Measurements from ENCODE around the gene COL9A3.
A peak's percentile ranks its signal among the peaks of the same experiment; 100 is the strongest.

Gene COL9A3

DNA sequence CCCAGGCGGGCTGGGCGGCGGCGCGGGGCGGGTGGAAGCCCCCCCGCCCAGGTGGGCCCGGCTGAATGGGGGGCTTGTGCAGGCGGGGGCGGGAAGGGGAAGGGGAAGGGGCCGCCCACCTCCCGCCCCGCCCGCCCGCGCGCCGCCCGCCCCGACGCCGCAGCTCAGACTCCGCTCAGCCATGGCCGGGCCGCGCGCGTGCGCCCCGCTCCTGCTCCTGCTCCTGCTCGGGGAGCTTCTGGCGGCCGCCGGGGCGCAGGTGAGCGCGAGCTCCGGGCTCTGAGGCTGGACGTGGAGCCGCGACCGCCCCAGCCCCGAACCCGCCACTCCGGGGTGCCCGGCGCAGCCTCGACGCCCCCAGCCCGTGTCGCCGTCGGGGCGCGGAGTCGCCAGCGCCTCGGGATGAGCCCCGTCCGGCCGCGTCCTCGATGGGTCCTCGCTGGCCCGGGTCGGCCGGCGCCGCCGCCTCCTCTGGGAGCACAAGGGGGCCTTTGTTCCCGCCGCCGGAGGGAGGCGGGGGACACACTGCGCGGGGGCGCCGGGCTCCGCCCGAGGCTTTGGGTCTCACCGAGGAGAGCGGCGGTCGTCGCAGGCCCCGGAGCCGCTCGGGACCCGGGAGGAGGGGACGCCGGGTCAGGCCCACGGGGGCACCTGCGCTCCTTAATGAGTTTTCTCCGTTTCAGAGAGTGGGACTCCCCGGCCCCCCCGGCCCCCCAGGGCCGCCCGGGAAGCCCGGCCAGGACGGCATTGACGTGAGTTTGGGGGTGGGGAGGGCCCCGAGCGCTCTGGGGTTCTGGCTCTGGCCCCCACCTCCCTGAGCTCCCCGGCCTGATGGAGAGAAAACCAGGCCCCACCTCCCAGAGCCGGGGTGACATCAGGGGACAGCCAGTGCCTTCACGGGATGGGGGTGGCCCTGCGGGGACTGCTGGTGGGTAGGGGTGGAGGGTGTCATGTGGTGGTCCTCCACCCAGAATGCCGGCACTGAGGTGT, at the start of gene COL9A3:
Gene COL9A3 (plus strand): TSS at position 167 of the 990 bp plus-strand sequence. CDS start 15 bp downstream, at position 182.
- DNase-seq: no peak

DNA sequence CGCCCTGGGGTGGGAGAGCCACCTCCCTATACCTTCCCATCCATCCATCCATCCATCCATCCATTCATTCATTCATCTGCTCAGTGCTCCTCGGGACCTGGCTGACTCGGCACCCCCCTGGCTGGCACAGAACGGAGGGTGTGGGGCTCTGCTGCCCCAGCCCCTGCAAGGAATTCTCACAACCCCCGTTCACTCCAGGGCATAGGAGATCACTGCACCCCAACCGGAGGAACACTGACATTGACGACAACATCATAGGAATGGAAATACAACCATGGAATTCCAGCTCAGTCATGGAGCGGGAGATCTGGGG, 48.7 kb upstream of the COL9A3 start:
- no peak for DNase-seq

DNA sequence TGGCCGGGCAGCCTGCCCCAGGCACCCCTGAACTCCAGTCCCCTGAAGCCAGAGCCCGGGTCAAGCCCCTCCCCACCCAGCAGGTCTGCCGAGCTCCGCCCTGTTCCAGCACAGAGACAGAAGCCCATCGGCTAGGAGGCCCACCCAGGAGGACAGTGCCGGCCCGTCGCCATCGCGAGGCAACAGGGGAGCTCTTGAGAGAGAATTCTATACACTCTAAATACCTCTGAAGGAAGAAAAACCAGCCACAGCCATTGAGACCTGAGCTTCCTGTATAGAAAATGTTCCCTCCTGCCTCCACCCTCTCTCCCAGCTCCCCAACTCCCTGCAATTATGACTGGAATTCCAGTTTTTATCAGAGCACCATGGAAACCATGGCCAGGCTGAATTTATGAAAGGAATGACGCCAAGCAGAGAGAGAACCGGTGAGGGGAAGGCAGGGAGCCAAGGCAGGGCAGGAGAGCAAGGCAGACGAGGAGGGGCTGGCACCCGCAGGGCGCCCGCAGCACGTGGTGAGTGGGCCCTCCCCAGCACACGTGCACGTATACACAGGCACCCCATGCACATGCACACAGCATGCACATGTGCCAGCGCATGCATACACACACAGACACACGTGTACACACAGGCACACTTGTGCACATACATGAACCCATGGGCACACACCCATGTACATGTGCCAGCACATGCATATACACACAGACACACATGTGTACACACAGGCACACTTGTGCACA, 48.1 kb upstream of the COL9A3 start:
- DNase-seq: no peak

DNA sequence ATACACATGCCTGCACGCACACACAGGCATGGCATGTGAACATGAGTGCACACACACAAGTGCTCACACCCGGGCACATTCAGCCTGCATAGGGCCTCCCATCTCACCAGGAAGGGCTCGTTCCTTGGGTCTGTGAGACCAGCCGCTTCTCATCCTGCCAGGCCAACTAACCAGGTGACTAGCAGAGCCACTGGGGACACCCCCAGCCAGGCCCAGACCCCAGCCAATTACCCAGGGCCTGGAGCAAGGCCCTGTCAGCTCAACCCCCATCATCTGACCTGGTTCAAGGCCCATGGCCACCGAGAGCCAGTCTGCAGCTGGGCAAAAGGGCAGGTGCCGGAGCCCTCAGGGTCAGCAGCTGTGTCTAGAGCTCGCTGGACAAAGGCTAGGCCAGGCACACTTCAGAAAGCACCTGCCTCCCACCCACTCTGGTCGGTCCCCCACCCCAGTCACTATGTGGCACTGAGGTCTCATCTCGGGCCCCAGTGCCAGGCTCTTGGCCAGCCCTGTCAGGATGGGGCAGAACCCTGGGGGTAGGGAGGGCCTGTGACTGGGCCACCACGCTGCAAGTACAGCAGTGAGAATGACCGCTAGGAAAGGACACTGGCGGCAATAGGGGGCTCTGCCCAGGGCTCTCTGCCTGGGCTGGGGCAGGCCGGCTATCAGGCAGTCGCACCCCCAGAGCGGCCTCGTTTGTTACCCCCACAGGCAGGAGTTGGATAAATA, 47.3 kb upstream of the COL9A3 start:
- DNase-seq: no peak

DNA sequence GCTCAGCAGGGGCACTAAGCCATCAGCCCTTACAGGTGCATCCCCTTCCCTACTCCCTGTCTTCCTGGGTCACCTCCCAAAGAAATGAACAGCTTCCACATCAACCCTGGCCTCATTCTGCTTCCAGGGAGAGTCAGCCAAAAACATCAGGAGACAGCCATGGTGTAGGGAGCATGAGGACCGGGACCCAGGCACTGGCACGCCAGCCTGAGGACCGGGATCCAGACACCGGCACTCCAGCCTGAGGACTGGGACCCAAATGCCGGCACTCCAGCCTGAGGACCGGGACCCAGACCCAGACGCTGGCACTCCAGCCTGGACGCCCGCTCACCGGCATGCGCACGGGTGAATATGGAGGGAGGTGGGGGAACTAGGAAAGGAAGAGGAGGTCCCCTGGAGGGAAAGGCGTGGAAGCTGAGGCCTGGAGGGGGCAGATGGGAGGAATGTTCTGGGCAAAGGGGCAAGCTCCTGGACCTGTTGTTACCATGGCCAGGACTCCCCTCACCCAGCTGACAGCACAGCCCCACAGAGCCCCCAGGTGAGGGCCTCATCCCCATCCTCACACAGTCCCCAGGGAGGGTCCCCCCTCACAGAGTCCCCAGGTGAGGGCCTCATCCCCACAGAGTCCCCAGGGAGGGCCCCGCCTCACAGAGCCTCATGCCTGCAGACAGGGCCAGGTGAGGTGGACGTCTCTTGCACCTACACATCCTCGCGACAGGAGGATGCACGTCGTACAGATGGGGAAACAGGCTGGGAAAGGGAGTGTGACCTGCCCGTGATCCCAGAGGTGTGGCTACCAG, 46.5 kb upstream of the COL9A3 start:
- no peak for DNase-seq

DNA sequence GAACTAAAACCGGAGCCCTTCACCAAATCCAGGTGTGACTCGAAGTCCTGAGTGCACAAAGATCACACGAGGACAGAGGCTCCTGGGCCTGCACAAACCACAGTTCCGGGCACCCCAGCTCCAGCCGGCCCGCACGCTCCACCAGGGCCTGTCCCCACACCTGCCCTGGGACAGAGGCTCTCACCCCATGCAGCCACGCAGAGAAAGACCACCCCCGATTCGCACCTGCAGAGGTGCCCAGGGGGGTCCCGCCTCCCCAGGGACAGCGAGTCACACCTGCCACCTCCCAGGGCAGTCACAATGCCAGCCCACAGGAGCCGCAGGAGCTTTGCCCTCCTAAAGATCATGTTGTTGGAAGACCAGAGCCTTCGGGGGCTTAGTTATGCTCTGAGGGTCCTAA, 45.9 kb upstream of the COL9A3 start:
- no peak for DNase-seq

DNA sequence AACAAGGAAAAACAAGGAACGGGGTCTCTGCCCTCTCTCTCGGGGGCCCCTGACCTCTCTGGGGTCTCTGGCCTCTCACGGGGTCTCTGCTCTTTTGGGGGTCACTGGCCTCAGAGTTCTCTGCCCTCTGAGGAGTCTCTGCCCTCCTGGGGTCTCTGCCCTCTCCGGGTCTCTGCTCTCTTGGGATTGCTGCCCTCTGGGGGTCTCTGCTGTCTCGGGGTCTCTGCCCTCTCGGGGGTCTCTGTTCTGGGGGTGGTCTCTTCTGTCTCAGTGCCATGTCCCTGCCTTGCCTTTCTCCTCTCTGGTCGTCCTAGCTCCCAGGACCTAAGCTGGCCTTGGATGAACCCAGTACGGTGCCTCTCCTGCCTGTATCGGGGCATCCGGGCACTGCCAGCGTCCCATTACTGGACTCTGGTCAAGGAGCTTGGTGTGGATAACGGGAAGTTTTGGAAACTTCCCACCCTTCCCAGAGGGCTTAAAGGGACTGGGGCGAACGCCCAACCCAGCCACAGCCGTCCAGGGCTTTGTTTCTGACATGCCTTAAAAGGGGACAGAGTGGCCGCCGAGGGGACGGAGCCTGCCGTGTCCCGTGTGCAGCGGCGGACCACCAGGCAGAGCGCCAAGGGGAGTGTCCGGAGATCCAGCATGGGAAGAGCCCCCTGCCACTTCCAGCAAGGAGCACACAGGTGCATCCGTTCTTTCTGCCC, 45.3 kb upstream of the COL9A3 start:
- no peak for DNase-seq

DNA sequence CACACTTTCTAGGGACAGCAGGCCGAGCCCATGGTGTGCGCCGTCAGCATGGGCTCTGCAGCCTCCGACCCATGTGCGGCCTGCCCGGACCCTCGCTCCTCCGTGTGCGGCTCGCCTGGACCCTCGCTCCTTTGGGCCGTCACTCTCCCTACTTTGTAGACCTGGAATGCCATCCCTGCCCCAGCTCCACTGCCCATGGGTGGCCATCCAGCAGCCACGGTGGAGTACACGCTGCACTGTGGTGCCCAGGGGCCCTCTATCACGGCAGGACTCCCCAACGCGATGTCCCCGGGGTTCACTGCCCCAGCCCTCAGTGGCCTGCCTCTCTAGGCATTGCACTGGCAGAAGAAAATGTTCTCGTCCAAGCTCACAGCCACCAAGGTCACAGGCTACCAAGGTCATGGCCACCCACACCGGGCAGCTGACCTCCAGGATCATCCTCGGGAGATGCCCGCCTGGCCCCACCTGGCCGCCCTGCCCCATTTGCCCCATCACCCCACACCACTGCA, 44.7 kb upstream of the COL9A3 start:
- DNase-seq: no peak

DNA sequence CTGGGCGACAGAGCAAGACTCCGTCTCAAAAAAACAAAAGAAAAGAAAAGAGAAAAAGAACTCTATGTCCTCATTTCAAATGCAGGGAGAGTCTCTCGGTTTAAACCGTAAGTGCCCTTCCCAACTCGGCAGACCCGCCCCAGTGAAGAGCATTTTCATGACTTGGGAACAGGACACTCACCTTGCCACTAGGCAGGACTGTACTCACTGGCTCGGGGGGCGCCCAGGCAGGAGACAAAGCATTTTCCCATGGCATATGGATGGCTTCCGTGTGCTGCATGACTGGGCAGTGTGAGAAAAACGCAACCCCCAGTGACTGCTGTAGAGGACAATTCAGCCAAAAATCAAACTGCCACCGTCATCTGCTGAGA, 44.2 kb upstream of the COL9A3 start:
- DNase-seq: no peak

DNA sequence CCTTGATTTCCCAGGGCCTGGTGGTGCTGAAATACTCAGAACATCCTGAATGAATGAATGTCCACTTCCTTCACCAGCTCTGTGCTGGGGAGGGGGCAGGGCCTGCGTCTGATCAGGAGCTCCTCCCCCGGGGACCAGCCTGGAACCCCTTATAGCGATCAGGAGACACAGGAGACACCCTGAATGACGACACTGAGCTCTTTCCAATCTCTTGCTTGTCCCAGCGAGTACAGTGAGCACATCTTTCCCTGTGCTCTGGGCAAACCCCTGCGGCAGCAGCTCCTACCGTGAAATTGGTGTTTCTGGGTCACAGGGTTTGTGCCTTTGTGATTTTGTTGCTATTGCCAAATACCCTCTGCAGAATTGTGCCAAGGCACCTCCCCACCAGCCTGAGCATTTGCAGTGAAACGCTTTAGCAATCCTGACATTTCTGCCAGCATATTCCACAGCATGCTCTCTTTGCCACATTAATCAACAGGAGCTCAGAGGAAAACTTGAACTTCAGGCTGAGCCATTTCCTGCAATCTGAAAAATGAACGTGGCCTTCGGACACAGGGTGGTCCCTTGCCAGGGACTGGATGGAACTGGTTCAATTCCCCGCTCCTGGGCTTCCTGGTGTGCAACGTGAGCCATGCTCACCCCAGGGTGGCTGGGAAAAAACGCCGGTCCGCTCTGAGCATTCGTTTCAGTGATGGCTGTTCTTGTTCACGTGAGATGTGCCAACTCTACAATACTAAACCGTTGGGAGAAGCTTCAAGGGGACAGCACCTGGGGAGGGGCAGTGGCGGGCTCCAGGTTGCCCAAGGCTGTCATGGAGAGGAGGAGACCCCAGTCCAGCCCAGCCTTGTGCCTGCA, 43.6 kb upstream of the COL9A3 start:
- peak in 1 of 2 donors; percentile 29 for DNase-seq

DNA sequence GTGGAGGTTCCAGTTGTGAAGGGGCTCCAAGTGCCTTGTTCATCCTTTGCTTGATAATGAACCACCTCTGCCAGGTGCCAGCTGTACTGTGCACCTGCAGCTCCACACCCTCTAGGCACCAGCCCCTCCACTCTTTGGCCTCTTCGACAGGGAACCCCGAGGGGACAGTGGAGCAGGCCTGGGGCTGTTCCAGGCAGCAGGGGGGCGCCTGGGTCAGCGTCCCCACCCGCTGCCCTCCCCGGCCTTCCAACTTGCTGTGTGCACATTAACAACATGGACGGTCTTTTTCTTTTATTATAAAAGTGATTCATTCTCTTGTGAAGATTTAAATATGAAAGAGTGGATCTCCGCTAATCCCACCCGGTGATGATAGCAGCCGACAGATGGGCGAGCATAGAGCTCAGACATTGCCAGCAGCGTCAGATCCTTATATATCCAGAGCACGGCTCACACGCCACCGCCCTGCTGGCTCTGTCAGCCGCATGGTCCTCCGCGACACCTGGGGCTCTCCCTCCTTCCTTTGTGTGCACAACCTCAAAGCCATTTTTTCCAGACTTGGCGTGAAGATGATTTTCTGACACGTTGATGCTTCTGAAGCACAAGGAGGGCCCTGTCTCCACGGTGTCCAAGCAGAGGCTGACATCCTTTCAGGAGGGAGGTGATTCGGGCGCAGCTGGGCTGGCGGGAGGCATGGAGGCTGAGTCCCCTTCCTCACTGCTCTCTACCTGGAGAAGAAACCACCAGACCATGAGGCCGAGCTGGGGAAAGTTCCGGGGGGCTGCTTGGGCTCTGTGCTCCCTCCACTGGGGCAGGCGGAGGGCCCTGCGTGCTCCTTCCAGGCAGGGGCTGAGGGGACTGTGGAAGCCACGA, 42.8 kb upstream of the COL9A3 start:
- no peak for DNase-seq

DNA sequence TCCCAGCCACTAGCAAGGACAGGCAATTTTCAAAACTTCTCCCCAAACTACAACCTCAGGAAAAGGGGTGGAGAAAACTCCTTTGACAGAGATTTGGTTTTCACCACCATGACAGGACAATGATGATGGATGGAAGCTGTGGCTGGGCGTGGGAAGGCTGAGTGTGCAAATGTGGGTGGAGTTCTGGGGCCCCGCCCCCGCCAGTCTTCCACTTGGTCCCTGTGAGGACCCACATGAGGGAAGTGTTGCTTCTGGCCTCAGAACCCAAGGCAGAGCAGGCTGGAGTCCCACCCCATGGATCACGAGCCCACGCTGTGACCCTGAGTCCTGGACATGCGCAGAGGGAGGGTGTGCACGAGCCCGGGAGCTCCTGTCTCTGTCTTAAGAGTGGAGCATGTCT, 42.1 kb upstream of the COL9A3 start:
- peak in 1 of 2 donors; percentile 51 for DNase-seq

DNA sequence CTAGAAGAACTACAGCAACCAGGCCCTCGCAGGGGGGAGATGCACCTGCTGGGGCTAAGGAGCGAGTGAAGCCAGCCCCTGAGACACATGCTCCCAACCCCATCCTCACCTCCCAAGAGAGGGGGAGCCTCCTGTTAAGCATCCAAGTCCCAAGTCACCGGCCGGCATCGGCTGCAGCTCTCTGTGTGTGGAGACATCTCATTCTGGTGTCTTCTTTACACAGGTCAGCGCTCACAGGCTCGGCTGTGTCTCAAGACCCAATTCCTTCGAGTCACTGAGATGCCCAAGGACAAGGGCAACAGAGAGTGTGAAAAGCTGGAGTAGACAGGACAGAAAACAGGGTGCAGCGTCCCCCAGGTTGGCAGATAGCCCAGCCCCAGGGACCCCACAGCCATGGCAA, 41.6 kb upstream of the COL9A3 start:
- DNase-seq: no peak

DNA sequence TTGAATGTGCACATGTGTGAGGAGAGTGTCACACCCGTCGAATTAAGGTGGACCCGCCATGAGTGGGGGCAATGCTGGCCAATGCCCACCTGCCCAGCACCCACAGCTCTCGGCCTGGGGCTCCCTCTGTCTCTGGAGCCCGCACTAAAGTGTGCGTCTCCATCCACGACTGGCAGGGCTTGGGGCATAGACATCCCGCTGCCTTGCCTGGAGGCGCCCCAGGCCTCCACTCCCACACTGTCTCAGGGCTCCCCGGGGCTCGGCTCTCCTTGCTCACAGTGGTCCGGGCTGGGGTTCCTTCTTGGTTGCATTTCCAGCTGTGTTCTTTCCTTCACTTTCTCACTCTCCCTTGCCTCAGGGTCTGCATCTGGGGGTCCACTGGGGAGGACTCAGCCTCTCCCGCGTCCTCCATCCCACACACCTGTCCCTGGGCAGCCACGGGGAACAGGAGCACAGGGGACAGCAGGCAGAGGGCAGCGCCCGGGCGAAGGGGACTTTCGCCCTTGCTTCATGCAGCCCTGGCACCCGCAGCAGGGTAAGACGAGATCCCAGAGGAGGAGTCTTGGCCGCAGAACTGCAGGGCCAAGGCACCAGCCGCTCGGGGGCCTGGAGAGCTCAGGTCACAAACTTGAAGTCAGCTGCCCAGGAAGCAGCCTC, 40.7 kb upstream of the COL9A3 start:
- DNase-seq: no peak

DNA sequence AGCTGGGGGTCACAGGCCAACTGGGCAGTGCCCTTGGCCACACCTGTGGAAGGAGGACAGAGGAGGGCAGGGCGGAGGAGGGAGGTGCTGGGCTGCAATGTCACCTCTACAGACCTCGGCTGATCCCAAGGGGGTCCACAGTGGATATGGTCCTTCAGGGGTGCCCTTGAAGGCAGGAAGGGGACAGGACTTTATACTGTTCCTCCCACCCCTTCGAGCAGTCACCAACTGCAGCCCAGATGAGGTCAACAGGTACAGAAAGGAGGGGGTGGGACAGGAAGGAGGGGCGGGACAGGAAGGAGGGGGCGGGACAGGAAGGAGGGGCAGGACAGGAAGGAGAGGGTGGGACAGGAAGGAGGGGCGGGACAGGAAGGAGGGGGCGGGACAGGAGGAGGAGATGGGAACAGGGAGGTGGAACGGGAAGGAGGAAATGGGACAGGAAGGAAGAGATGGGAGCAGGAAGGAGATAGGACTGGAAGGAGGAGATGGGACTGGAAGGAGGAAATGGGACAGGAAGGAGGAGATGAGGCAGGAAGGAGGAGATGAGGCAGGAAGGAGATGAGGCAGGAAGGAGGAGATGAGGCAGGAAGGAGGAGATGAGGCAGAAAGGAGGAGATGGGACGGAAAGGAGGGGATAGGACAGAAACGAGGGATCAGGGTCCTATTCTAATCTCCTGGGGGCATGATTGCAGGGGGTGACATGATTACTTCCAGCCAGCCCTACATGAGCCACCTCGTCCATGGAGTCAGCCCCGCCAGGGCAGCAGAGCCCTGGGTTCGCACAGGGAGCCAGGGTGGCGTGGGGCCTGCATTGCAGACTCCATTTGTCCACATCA, 39.9 kb upstream of the COL9A3 start:
- DNase-seq: no peak

DNA sequence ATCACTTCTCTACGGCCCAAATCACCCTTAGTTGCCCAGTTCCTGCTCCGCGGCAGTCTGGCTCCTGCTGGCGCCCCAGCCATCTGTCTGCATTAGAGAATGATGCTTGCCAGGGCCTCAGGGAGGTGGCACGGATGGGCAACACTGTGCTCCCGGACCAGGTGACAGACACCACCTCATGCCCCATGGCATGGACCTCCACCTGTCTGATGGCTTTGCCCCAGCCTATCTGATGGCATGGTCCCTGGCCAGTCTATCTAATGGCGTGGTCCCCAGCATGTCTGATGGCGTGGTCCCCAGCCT, 39.4 kb upstream of the COL9A3 start:
- DNase-seq: no peak

DNA sequence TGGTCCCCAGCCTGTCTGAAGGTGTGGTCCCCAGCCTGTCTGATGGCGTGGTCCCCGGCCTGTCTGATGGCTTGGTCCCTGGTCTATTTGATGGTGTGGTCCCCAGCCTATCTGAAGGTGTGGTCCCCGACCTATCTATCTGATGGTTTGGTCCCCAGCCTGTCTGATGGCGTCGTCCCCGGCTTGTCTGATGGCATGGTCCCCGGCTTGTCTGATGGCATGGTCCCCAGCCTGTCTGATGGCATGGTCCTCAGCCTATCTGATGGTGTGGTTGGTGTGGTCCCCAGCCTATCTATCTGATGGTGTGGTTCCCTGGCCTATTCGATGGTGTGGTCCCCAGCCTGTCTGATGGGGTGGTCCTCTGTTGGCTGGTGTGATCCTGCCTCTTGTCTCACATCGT, 38.8 kb upstream of the COL9A3 start:
- no peak for DNase-seq

DNA sequence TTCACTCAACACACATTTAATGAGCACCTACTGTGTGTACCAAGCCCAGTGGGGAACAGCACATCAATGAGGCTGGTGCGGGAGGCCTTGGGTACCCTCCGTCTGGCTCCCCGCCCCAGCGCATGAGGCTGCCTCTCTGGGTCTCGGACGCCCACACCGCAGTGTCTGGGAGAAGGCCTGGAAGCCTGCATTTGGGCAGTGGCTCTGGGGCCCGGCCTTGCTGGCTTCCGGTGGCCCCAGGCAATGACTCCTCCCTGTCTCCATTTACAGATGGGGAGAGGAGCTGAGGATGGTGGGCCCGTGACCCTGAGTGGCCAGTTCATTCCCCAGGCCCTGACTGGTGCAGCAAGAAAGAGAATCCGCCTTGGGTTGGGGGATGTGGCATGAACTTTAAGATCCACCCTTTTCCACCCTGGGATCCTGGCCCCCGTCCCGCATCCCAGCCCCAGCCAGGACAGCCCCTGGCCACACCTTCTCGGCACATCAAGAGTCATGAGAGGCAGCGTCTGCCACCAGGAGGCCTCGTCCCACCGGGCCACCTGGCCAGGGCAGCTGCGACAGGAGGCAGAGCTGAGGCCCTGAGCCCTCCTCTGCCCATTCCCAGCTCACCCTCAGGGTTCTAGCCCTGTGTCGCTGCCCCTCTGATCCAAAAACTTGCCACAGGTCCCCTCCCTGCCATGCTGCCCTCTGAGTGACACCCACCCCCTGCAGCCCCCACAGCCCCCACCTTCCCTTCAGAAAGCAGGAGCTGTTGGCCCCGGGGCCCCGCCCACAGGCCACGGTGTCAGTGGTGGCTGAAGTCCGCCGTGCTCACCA, 38.0 kb upstream of the COL9A3 start:
- DNase-seq: no peak

All from inflammatory macrophage treated with lipopolysaccharide for 1 hour (primary cell).